ENCODE measurements around the gene TMEM72. TPM values are rescaled to one million over a fixed set of nuclear protein-coding genes. Genes with fewer than 3 reads are reported as not detected.

Gene TMEM72
- total RNA-seq, 1 experiment from 2014 or later, result not detected

DNA sequence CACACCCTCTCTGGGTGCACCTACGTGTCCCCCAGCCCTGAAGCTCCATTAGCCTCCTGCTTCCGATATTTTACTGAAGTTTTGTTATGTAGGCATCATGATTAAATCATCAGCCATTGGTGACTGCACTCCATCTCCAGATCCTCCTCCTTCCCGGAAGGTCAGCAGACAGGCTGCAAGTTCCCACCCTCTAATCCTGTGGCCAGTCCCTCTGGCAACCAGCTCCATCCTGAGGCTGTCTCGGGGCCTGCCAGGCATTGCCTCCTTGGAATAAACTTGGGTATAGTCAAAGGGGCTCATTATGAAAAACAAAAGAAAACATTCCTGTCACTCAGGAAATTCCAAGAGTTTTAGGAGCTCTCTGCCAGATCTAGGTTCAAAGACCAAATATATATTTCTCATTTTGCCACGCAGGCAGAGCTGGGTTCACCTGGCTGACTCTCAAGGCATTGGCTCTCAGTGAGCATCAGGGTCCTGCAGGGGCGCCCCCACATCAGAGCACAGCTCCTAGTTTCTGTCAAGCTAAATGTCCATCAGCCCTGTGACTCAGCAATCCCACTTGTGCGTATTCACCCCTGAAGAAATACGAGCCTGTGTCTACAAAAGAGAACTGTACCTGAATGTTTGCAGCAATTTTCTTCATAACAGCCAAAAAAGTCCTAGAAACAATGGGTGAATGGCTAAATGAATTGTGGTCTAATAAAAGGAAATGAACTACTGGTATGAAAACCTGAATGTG lies 27.4 kb upstream of the TMEM72 start:
- Histone ChIP-seq H3K18ac (ENCODE audit: insufficient read length, low read depth, low read length) (no peak overlapping the region), H3K4me2 (ENCODE audit: insufficient read depth, insufficient read length, low read length) (no peak overlapping the region), H2BK5ac (ENCODE audit: insufficient read length, low read length) (no peak overlapping the region), H2BK120ac (ENCODE audit: low read depth, low read length, poor library complexity, severe bottlenecking) (no peak overlapping the region), H2AK5ac (ENCODE audit: insufficient read length, low read length) (no peak overlapping the region), H2BK15ac (ENCODE audit: low read depth, low read length) (no peak overlapping the region), H3K4me1 (ENCODE audit: insufficient read depth, low read length) (no peaks in the 10 kb centered on the region), H4K20me1 (ENCODE audit: control insufficient read depth, insufficient read depth, insufficient read length) (no peaks in the 10 kb centered on the region), H4K5ac (ENCODE audit: insufficient read length, low read depth, low read length) (no peak overlapping the region), H3K27me3 (ENCODE audit: insufficient read depth, low read length) (no peaks in the 10 kb centered on the region; the same call in 1 of the 2 replicates), H2BK12ac (ENCODE audit: insufficient read length, low read depth, low read length) (no peak overlapping the region), H3K9me3 (ENCODE audit: control insufficient read depth, low read depth, low read length) (no peaks in the 10 kb centered on the region), H3K79me1 (ENCODE audit: insufficient read depth, low read depth, low read length, poor library complexity, severe bottlenecking) (no peaks in the 10 kb centered on the region), H3K79me2 (ENCODE audit: insufficient read depth, low read length) (no peaks in the 10 kb centered on the region), H3K4ac (ENCODE audit: low read depth, low read length) (no peak overlapping the region), H3K23me2 (ENCODE audit: insufficient read length, low read depth, low read length, poor library complexity, severe bottlenecking) (no peaks in the 10 kb centered on the region), H3K14ac (ENCODE audit: insufficient read depth, low read length) (no peak overlapping the region), H3K23ac (ENCODE audit: insufficient read length, low read depth, low read length) (no peak overlapping the region), H2BK20ac (ENCODE audit: low read depth, low read length, poor library complexity, severe bottlenecking) (no peak overlapping the region), H3K9ac (ENCODE audit: extremely low read depth, insufficient read length, low read length) (no peak overlapping the region), H3K56ac (ENCODE audit: insufficient read length, low read depth, low read length) (no peak overlapping the region), H4K8ac (replicated peaks; ENCODE audit: insufficient read length, low read depth, low read length) (no peak overlapping the region), H2AFZ (ENCODE audit: low read length) (no peak overlapping the region), H3T11ph (ENCODE audit: low read length) (no peak overlapping the region), H4K91ac (ENCODE audit: insufficient read length, low read depth, low read length) (no peak overlapping the region), H3K27ac (ENCODE audit: insufficient read length, low read depth, low read length) (no peak overlapping the region)
- WGBS (ENCODE audit: extremely low coverage, insufficient read length, low lambda C conversion rate), result no CpG with 5 or more reads among the region's 8 CpGs
- Mint-ChIP-seq H3K4me1 (peaks cover 24 to 27% of the 10 kb centered on the region in 2 experiments), H3K9me3 (no peaks in the 10 kb centered on the region), H3K27me3 (ENCODE audit: low read depth) (peaks cover 28% of the 10 kb centered on the region), H3K27ac (no peak overlapping the region; a peak in 2 of 7 replicates), H3K4me3 (no peak overlapping the region), H3K36me3 (ENCODE audit: insufficient read depth in 1 of 3, low read depth in 3 of 3) (no peaks in the 10 kb centered on the region)
- TF ChIP-seq, protein P1, sequence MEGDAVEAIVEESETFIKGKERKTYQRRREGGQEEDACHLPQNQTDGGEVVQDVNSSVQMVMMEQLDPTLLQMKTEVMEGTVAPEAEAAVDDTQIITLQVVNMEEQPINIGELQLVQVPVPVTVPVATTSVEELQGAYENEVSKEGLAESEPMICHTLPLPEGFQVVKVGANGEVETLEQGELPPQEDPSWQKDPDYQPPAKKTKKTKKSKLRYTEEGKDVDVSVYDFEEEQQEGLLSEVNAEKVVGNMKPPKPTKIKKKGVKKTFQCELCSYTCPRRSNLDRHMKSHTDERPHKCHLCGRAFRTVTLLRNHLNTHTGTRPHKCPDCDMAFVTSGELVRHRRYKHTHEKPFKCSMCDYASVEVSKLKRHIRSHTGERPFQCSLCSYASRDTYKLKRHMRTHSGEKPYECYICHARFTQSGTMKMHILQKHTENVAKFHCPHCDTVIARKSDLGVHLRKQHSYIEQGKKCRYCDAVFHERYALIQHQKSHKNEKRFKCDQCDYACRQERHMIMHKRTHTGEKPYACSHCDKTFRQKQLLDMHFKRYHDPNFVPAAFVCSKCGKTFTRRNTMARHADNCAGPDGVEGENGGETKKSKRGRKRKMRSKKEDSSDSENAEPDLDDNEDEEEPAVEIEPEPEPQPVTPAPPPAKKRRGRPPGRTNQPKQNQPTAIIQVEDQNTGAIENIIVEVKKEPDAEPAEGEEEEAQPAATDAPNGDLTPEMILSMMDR (conservative IDR thresholded peaks at IDR 0.05), result no peak
- DNase-seq, result no peak

All from H9 (cell line).